Measurements from ENCODE around the gene MT4.

GRCh38 chr16:56604966-56605365 lies 40.1 kb downstream of the MT4 start:
- TF ChIP-seq EZH2 (IDR thresholded peaks at IDR 0.05) (no peak), POLR2AphosphoS5 (IDR thresholded peaks at IDR 0.05; ENCODE audit: borderline replicate concordance, low read depth, low read length) (no peak)

Data from SK-N-MC (cell line).